ENCODE results near the gene ZNF343. TPM values are rescaled to one million over a fixed set of nuclear protein-coding genes. Genes with fewer than 3 reads are reported as not detected.

Gene ZNF343
- polyA plus RNA-seq, 1 of the 3 experiments (the other 2 are of a cell fraction): 11.0 TPM

- ChIA-PET CTCF (no interaction called here), POLR2A (interaction anchor here (1.7 kb wide), 1 partner anchor 9 kb away, joined by 4 read pairs; no protein-coding TSS in a partner anchor)
- Histone ChIP-seq H3K4me3 (ENCODE audit: low read depth in 2 of 2, low read length in 1 of 2) (no peak overlapping the region), H3K36me3 (replicated peaks in 1 of 2; ENCODE audit: control insufficient read depth in 1 of 2, insufficient read depth in 2 of 2, low read length in 1 of 2) (peaks cover 69 to 88% of the 10 kb centered on the region in 2 experiments), H3K9me3 (no peaks in the 10 kb centered on the region), H3K4me1 (ENCODE audit: control insufficient read depth in 1 of 2, insufficient read depth in 2 of 2, low read depth in 1 of 2, low read length in 1 of 2) (no peaks in the 10 kb centered on the region), H4K20me1 (ENCODE audit: insufficient read depth) (no peaks in the 10 kb centered on the region), H2AFZ (ENCODE audit: low read depth) (no peak overlapping the region), H3K79me2 (ENCODE audit: insufficient read depth) (no peaks in the 10 kb centered on the region), H3K27ac (ENCODE audit: low read depth in 2 of 2, low read length in 1 of 2) (no peak overlapping the region), H3K27me3 (ENCODE audit: insufficient read depth) (no peaks in the 10 kb centered on the region), H3K9ac (no peak overlapping the region), H3K4me2 (no peak overlapping the region), H3K9me2 (no peaks in the 10 kb centered on the region), H3F3A (replicated peaks; ENCODE audit: insufficient read depth) (no peaks in the 10 kb centered on the region)
- TF ChIP-seq RXRA (IDR thresholded peaks at IDR 0.05; ENCODE audit: borderline replicate concordance, low read depth) (no peak), GABPA (IDR thresholded peaks at IDR 0.05; ENCODE audit: low read depth) (no peak), NFIC (IDR thresholded peaks at IDR 0.05; ENCODE audit: borderline replicate concordance) (peak; percentile 18; the same call in 1 of the 2 replicates), NRF1 (IDR thresholded peaks at IDR 0.05; ENCODE audit: low read depth, low read length) (no peak), JUND (IDR thresholded peaks at IDR 0.05) (no peak)
- TF ChIP-seq, protein P1, sequence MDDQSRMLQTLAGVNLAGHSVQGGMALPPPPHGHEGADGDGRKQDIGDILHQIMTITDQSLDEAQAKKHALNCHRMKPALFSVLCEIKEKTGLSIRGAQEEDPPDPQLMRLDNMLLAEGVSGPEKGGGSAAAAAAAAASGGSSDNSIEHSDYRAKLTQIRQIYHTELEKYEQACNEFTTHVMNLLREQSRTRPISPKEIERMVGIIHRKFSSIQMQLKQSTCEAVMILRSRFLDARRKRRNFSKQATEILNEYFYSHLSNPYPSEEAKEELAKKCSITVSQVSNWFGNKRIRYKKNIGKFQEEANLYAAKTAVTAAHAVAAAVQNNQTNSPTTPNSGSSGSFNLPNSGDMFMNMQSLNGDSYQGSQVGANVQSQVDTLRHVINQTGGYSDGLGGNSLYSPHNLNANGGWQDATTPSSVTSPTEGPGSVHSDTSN (IDR thresholded peaks at IDR 0.05): no peak
- TF ChIP-seq, protein P2, sequence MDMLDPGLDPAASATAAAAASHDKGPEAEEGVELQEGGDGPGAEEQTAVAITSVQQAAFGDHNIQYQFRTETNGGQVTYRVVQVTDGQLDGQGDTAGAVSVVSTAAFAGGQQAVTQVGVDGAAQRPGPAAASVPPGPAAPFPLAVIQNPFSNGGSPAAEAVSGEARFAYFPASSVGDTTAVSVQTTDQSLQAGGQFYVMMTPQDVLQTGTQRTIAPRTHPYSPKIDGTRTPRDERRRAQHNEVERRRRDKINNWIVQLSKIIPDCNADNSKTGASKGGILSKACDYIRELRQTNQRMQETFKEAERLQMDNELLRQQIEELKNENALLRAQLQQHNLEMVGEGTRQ (IDR thresholded peaks at IDR 0.05; ENCODE audit: borderline replicate concordance, low read depth, low read length): no peak
- DNase-seq: no peak
- 99% methylated on average over 2 of the region's 2 CpGs for WGBS (ENCODE audit: low lambda C conversion rate)
Observed at GRCh38 chr20:2485080-2485479, 23.6 kb downstream of the ZNF343 start.

GRCh38 chr20:2483504-2483903 lies 25.2 kb downstream of the ZNF343 start:
- Histone ChIP-seq H2AFZ (ENCODE audit: low read depth) (no peak overlapping the region), H3K4me3 (ENCODE audit: low read depth in 2 of 2, low read length in 1 of 2) (no peak overlapping the region), H3F3A (replicated peaks; ENCODE audit: insufficient read depth) (no peaks in the 10 kb centered on the region), H3K9me2 (no peaks in the 10 kb centered on the region), H3K27ac (ENCODE audit: low read depth in 2 of 2, low read length in 1 of 2) (no peak overlapping the region), H4K20me1 (ENCODE audit: insufficient read depth) (no peaks in the 10 kb centered on the region), H3K9me3 (no peaks in the 10 kb centered on the region), H3K4me1 (ENCODE audit: control insufficient read depth in 1 of 2, insufficient read depth in 2 of 2, low read depth in 1 of 2, low read length in 1 of 2) (no peaks in the 10 kb centered on the region), H3K27me3 (ENCODE audit: insufficient read depth) (no peaks in the 10 kb centered on the region), H3K9ac (no peak overlapping the region), H3K4me2 (no peak overlapping the region), H3K79me2 (ENCODE audit: insufficient read depth) (no peaks in the 10 kb centered on the region), H3K36me3 (replicated peaks in 1 of 2; ENCODE audit: control insufficient read depth in 1 of 2, insufficient read depth in 2 of 2, low read length in 1 of 2) (peaks cover 61 to 76% of the 10 kb centered on the region in 2 experiments)
- DNase-seq: no peak
- 95% methylated on average over 12 of the region's 12 CpGs for WGBS (ENCODE audit: low lambda C conversion rate)
- no peak for TF ChIP-seq YY1 (IDR thresholded peaks at IDR 0.05; ENCODE audit: low read depth)
- TF ChIP-seq MEF2A (IDR thresholded peaks at IDR 0.05; ENCODE audit: borderline replicate concordance, low read depth): no peak
- no peak for TF ChIP-seq GABPA (IDR thresholded peaks at IDR 0.05; ENCODE audit: low read depth)
- no peak for TF ChIP-seq FOXJ3 (CRISPR knock-in tag; IDR thresholded peaks at IDR 0.05)
- no peak for TF ChIP-seq RCOR1 (IDR thresholded peaks at IDR 0.05; ENCODE audit: low read length)
- TF ChIP-seq, protein P3, sequence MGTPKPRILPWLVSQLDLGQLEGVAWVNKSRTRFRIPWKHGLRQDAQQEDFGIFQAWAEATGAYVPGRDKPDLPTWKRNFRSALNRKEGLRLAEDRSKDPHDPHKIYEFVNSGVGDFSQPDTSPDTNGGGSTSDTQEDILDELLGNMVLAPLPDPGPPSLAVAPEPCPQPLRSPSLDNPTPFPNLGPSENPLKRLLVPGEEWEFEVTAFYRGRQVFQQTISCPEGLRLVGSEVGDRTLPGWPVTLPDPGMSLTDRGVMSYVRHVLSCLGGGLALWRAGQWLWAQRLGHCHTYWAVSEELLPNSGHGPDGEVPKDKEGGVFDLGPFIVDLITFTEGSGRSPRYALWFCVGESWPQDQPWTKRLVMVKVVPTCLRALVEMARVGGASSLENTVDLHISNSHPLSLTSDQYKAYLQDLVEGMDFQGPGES (IDR thresholded peaks at IDR 0.05; ENCODE audit: low read depth, low read length): no peak
- no peak for TF ChIP-seq CTCF (IDR thresholded peaks at IDR 0.05)
- TF ChIP-seq SMC3 (IDR thresholded peaks at IDR 0.05; ENCODE audit: low read depth, low read length): no peak
- CTCF ChIA-PET: no interaction called here
- POLR2A ChIA-PET: interaction anchor here (1.7 kb wide), 1 partner anchor 11 kb away, joined by 4 read pairs; no protein-coding TSS in a partner anchor

Measured in SK-N-SH (cell line).